ENCODE measurements around the gene TAF3. TPM values are rescaled to one million over a fixed set of nuclear protein-coding genes. Genes with fewer than 3 reads are reported as not detected.
"Not testable (repeated sequence)": the region's sequence is repeated elsewhere in the genome, so short reads cannot be mapped to it uniquely, and the experiment has no call there.

The TAF3 gene
- total and polyA plus RNA-seq, 2 donors (not counting 1 experiment from before 2014, with no cell fraction given): 7.0 to 20.1 TPM

- Mint-ChIP-seq H3K4me1 (peaks cover 10% of the 10 kb centered on the region), H3K27ac (peak overlapping the region; percentile 4), H3K9me3 (ENCODE audit: insufficient read depth) (no peaks in the 10 kb centered on the region), H3K4me3 (no peak overlapping the region), H3K27me3 (no peaks in the 10 kb centered on the region)
- Histone ChIP-seq H3K4me3 (ENCODE audit: control extremely low read depth in 1 of 5, extremely low read depth in 1 of 5, insufficient read depth in 1 of 5, low read depth in 2 of 5, low read length in 4 of 5) (no peak overlapping the region), H3K27ac (ENCODE audit: low read length in 2 of 2) (peak overlapping the region in 1 of 2 donors; percentile 16), H4K20me1 (ENCODE audit: control insufficient read depth, insufficient read depth, low read length, poor library complexity, severe bottlenecking) (no peaks in the 10 kb centered on the region), H3K4me2 (replicated peaks; ENCODE audit: low read depth, low read length, poor library complexity, severe bottlenecking) (peak overlapping the region; percentile 20), H3K79me2 (ENCODE audit: control insufficient read depth, insufficient read depth, low read length) (no peaks in the 10 kb centered on the region), H2AFZ (ENCODE audit: insufficient read depth, low read depth, low read length, poor library complexity, severe bottlenecking) (no peak overlapping the region), H3K9ac (ENCODE audit: low read length) (no peak overlapping the region), H3K36me3 (replicated peaks in 1 of 2; ENCODE audit: control extremely low read depth in 1 of 2, control insufficient read depth in 1 of 2, extremely low read depth in 1 of 2, insufficient read depth in 2 of 2, low read length in 1 of 2) (peaks cover 2 to 62% of the 10 kb centered on the region in 2 experiments), H3K9me3 (ENCODE audit: control extremely low read depth in 1 of 3, control insufficient read depth in 2 of 3, insufficient read depth in 1 of 3, low read length in 2 of 3) (no peaks in the 10 kb centered on the region), H3K4me1 (ENCODE audit: control insufficient read depth in 2 of 2, insufficient read depth in 2 of 2, low read length in 2 of 2) (peaks cover 5 to 7% of the 10 kb centered on the region in 2 donors), H3K27me3 (replicated peaks in 1 of 4; ENCODE audit: control extremely low read depth in 1 of 4, control insufficient read depth in 3 of 4, insufficient read depth in 4 of 4, low read length in 3 of 4) (no peaks in the 10 kb centered on the region)
- ATAC-seq (ENCODE audit: low read depth) (no peak), DNase-seq (no peak)
- ChIA-PET POLR2A (no interaction called here), CTCF (no interaction called here)
- WGBS (ENCODE audit: insufficient coverage): 4% methylated on average over 2 of the region's 10 CpGs
- intact Hi-C loops (cut with micrococcal nuclease): no loop called here
- TF ChIP-seq, protein P1, sequence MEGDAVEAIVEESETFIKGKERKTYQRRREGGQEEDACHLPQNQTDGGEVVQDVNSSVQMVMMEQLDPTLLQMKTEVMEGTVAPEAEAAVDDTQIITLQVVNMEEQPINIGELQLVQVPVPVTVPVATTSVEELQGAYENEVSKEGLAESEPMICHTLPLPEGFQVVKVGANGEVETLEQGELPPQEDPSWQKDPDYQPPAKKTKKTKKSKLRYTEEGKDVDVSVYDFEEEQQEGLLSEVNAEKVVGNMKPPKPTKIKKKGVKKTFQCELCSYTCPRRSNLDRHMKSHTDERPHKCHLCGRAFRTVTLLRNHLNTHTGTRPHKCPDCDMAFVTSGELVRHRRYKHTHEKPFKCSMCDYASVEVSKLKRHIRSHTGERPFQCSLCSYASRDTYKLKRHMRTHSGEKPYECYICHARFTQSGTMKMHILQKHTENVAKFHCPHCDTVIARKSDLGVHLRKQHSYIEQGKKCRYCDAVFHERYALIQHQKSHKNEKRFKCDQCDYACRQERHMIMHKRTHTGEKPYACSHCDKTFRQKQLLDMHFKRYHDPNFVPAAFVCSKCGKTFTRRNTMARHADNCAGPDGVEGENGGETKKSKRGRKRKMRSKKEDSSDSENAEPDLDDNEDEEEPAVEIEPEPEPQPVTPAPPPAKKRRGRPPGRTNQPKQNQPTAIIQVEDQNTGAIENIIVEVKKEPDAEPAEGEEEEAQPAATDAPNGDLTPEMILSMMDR (IDR thresholded peaks at IDR 0.05): no peak
- no peak for TF ChIP-seq EZH2 (IDR thresholded peaks at IDR 0.05; ENCODE audit: borderline replicate concordance, insufficient read depth, low read depth, low read length, poor library complexity, severe bottlenecking)
Measured at GRCh38 chr10:7773845-7774801, 44.2 kb upstream of the TAF3 start.

DNA sequence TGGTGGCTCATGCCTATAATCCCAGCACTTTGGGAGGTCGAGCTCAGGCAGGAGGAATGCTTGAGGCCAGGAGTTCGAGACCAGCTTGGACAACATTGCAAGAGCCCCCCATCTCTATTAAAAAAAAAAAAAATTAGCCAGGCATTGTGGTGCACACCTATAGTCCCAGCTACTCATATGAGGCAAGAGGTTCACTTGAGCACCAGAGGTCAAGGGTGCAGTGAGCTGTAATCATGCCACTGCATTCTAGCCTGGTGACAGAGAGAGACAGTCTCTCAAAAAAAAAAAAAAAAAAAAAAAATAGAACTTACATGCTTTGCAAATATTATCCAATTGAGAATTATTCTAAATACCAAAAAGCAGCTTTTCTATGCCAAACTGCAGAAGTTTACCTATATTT lies 41.5 kb upstream of the TAF3 start:
- DNase-seq (no peak), ATAC-seq (ENCODE audit: low read depth) (no peak)
- H3K79me2 ChIP-seq (ENCODE audit: control insufficient read depth, insufficient read depth, low read length): peaks cover 8% of the 10 kb centered on the region
- H3K4me3 ChIP-seq (ENCODE audit: control extremely low read depth in 1 of 5, extremely low read depth in 1 of 5, insufficient read depth in 1 of 5, low read depth in 2 of 5, low read length in 4 of 5): no peak overlapping the region
- CTCF ChIA-PET: interaction anchor here (0.7 kb wide), 1 partner anchor 670 kb away, joined by 3 read pairs; no protein-coding TSS in a partner anchor
- no peaks in the 10 kb centered on the region for H3K9me3 Mint-ChIP-seq (ENCODE audit: insufficient read depth)
- H4K20me1 ChIP-seq (ENCODE audit: control insufficient read depth, insufficient read depth, low read length, poor library complexity, severe bottlenecking): peaks cover 4% of the 10 kb centered on the region
- POLR2A ChIA-PET: no interaction called here
- H3K9ac ChIP-seq (ENCODE audit: low read length): no peak overlapping the region
- no peak overlapping the region for H3K27ac ChIP-seq (ENCODE audit: low read length in 2 of 2)
- H3K4me1 ChIP-seq (ENCODE audit: control insufficient read depth in 2 of 2, insufficient read depth in 2 of 2, low read length in 2 of 2): peaks cover 5 to 7% of the 10 kb centered on the region in 2 donors
- H3K27me3 ChIP-seq (replicated peaks in 1 of 4; ENCODE audit: control extremely low read depth in 1 of 4, control insufficient read depth in 3 of 4, insufficient read depth in 4 of 4, low read length in 3 of 4): no peaks in the 10 kb centered on the region
- no peak overlapping the region for H3K27ac Mint-ChIP-seq
- H3K9me3 ChIP-seq (ENCODE audit: control extremely low read depth in 1 of 3, control insufficient read depth in 2 of 3, insufficient read depth in 1 of 3, low read length in 2 of 3): no peaks in the 10 kb centered on the region
- no peak overlapping the region for H3K4me3 Mint-ChIP-seq
- H2AFZ ChIP-seq (ENCODE audit: insufficient read depth, low read depth, low read length, poor library complexity, severe bottlenecking): no peak overlapping the region
- no CpG with 5 or more reads among the region's 2 CpGs for WGBS (ENCODE audit: insufficient coverage)
- H3K27me3 Mint-ChIP-seq: no peaks in the 10 kb centered on the region
- H3K4me1 Mint-ChIP-seq: peaks cover 10% of the 10 kb centered on the region
- no peak overlapping the region for H3K4me2 ChIP-seq (replicated peaks; ENCODE audit: low read depth, low read length, poor library complexity, severe bottlenecking)
- TF ChIP-seq, protein P1 (IDR thresholded peaks at IDR 0.05): no peak
- no peak for TF ChIP-seq EZH2 (IDR thresholded peaks at IDR 0.05; ENCODE audit: borderline replicate concordance, insufficient read depth, low read depth, low read length, poor library complexity, severe bottlenecking)
- intact Hi-C loops (cut with micrococcal nuclease): no loop called here
- H3K36me3 ChIP-seq (replicated peaks in 1 of 2; ENCODE audit: control extremely low read depth in 1 of 2, control insufficient read depth in 1 of 2, extremely low read depth in 1 of 2, insufficient read depth in 2 of 2, low read length in 1 of 2): peaks cover 9 to 60% of the 10 kb centered on the region in 2 experiments

GRCh38 chr10:7782194-7782593 lies 36.1 kb upstream of the TAF3 start:
- H3K4me3 Mint-ChIP-seq; H3K27me3 Mint-ChIP-seq; CTCF ChIA-PET; DNase-seq; H3K27ac ChIP-seq (ENCODE audit: low read length in 2 of 2); H3K9me3 Mint-ChIP-seq (ENCODE audit: insufficient read depth); H3K27me3 ChIP-seq (replicated peaks in 1 of 4; ENCODE audit: control extremely low read depth in 1 of 4, control insufficient read depth in 3 of 4, insufficient read depth in 4 of 4, low read length in 3 of 4); POLR2A ChIA-PET; H3K4me3 ChIP-seq (ENCODE audit: control extremely low read depth in 1 of 5, extremely low read depth in 1 of 5, insufficient read depth in 1 of 5, low read depth in 2 of 5, low read length in 4 of 5); H3K9ac ChIP-seq (ENCODE audit: low read length); H2AFZ ChIP-seq (ENCODE audit: insufficient read depth, low read depth, low read length, poor library complexity, severe bottlenecking); H3K27ac Mint-ChIP-seq; intact Hi-C loops (cut with micrococcal nuclease); H3K9me3 ChIP-seq (ENCODE audit: control extremely low read depth in 1 of 3, control insufficient read depth in 2 of 3, insufficient read depth in 1 of 3, low read length in 2 of 3); ATAC-seq (ENCODE audit: low read depth); H3K4me2 ChIP-seq (replicated peaks; ENCODE audit: low read depth, low read length, poor library complexity, severe bottlenecking): not testable (repeated sequence)
- H3K4me1 Mint-ChIP-seq: peaks cover 16% of the 10 kb centered on the region
- Histone ChIP-seq H4K20me1 (ENCODE audit: control insufficient read depth, insufficient read depth, low read length, poor library complexity, severe bottlenecking) (peaks cover 17% of the 10 kb centered on the region), H3K36me3 (replicated peaks in 1 of 2; ENCODE audit: control extremely low read depth in 1 of 2, control insufficient read depth in 1 of 2, extremely low read depth in 1 of 2, insufficient read depth in 2 of 2, low read length in 1 of 2) (peaks cover 12 to 25% of the 10 kb centered on the region in 2 experiments), H3K4me1 (ENCODE audit: control insufficient read depth in 2 of 2, insufficient read depth in 2 of 2, low read length in 2 of 2) (peaks cover 9 to 10% of the 10 kb centered on the region in 2 donors), H3K79me2 (ENCODE audit: control insufficient read depth, insufficient read depth, low read length) (peaks cover 50% of the 10 kb centered on the region)
- 90% methylated on average over 2 of the region's 6 CpGs for WGBS (ENCODE audit: insufficient coverage)
